ENCODE measurements around the gene PDK2.

The PDK2 gene

DNA sequence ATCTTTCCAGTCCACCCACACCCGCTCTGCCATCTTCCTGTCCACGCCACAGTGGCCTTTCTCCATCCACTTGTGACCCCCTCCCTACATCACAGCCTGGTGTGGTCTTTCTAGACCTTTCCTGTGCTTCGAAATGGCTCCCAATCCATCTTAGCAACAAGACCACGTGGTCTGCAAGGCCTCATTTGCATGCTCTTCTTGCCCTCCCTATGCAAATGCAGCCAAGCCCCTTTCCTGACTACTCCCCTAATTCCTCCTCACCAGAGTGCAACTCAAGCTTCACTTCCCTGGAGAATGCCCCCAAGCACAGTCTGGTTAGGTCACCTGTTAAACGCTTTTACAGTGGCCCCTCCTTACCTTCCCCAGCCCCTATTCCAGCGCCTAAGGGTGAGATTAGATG lies 49.2 kb downstream of the PDK2 start:
- H3K4me3 ChIP-seq (ENCODE audit: control insufficient read depth, low read depth, low read length): no peak overlapping the region
- no peak for DNase-seq (ENCODE audit: low read depth)
- TF ChIP-seq, protein P1, sequence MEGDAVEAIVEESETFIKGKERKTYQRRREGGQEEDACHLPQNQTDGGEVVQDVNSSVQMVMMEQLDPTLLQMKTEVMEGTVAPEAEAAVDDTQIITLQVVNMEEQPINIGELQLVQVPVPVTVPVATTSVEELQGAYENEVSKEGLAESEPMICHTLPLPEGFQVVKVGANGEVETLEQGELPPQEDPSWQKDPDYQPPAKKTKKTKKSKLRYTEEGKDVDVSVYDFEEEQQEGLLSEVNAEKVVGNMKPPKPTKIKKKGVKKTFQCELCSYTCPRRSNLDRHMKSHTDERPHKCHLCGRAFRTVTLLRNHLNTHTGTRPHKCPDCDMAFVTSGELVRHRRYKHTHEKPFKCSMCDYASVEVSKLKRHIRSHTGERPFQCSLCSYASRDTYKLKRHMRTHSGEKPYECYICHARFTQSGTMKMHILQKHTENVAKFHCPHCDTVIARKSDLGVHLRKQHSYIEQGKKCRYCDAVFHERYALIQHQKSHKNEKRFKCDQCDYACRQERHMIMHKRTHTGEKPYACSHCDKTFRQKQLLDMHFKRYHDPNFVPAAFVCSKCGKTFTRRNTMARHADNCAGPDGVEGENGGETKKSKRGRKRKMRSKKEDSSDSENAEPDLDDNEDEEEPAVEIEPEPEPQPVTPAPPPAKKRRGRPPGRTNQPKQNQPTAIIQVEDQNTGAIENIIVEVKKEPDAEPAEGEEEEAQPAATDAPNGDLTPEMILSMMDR (conservative IDR thresholded peaks at IDR 0.05; ENCODE audit: control insufficient read depth, insufficient read depth, low read depth, low read length): no peak

DNA sequence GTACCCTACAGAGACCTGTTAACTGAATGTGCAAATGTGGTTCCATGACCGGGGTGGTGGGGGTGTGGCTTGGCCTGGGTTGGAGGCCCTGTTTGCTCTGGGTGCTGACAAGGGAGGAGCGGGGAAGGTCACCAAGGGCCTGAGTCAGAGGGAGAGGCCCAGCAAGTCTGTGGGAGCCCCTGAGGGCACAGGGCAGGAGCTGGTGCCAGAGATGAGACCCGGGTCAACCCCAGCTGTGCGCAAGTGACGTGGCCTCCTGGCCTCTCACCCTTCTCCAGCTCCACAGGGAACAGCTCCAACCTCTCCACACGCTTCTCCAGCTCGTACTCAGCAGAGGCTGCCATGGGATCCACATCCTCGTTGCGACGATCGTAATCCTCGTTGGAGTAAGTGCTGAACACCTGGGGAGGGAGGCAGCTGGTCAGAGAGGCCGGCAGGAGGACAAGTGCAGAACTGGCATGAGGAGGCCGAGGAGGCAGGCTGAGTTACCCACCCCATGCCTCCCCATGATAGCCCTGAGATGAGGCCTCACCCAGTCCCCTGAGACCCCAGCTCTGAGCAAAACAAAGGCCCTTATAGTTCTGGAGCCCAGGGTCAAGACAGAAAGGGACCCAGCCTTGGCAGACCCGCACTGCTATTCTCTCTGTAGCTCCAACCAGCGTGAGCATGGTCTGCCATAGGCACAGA lies 49.8 kb downstream of the PDK2 start:
- peak; percentile 53 for DNase-seq (ENCODE audit: low read depth)
- TF ChIP-seq, protein P1 (conservative IDR thresholded peaks at IDR 0.05; ENCODE audit: control insufficient read depth, insufficient read depth, low read depth, low read length): no peak
- no peak overlapping the region for H3K4me3 ChIP-seq (ENCODE audit: control insufficient read depth, low read depth, low read length)

DNA sequence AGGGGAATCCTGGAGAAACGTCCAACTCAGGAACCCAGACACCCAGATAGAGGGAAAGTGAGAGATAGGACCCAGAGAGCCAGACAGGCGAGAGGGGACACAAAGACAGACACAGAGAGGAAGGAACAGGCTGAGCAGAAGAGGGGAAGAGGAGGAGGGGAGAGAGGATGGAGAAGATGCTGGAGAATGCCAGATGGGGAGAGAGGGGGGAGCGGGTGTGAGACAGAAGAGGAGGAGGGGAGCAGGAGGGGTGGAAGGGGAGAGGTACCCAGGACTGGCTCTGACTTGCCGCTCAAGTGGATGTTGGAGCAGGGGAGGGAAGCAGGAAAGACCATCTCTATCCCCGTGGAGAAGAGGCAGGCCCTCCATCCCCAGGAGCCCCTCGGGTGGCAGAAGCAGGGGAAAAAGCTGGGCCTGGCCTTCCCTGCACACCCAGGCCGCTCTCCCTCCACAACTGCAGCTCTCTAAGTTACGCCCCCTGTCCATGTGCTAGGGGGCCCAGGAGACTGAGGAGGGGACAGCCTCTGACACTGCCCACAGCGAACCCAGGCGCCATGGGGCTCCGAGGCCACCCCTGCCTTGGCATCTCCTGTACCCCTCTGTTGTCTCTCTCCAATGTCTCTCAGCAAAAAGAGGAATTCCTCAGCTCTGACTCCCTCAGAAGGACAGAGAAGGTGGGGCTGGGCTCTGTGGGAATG lies 50.5 kb downstream of the PDK2 start:
- TF ChIP-seq, protein P1 (conservative IDR thresholded peaks at IDR 0.05; ENCODE audit: control insufficient read depth, insufficient read depth, low read depth, low read length): no peak
- DNase-seq (ENCODE audit: low read depth): no peak
- H3K4me3 ChIP-seq (ENCODE audit: control insufficient read depth, low read depth, low read length): no peak overlapping the region

DNA sequence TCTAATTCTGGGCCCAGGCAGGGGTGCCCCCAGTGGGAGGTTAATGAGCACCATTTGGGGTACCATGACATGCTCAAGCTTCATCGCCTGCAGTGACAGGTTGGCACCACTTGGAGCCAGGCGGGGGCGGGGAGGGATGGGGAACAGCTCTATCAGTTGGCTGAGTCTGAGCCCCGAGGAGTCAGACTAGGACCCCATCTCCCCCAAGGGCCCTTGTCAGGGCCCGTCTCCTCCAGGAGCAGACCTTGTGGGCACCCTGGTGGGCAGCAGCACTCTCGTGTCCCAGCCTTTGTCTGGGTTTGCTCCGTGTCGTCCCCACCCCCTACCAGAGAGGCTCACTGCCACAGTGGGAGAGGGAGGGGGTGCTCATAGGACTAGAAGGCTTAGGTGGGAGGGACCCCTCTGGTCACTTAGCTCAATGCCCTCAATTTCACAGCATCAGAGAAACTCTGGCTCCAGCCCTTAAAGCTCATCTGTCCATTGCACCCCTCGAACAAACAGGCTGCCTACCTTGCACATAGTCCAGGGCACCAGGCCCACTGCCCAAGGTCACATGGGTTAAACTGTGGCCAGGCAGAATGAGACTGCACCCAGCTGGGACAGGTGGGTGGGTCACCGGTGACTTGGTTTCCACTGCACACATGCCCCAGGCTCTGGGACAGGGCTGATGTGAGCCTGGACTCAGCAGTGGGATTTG lies 51.2 kb downstream of the PDK2 start:
- no peak for DNase-seq (ENCODE audit: low read depth)
- H3K4me3 ChIP-seq (ENCODE audit: control insufficient read depth, low read depth, low read length): peak overlapping the region; percentile 77
- TF ChIP-seq, protein P1 (conservative IDR thresholded peaks at IDR 0.05; ENCODE audit: control insufficient read depth, insufficient read depth, low read depth, low read length): no peak

DNA sequence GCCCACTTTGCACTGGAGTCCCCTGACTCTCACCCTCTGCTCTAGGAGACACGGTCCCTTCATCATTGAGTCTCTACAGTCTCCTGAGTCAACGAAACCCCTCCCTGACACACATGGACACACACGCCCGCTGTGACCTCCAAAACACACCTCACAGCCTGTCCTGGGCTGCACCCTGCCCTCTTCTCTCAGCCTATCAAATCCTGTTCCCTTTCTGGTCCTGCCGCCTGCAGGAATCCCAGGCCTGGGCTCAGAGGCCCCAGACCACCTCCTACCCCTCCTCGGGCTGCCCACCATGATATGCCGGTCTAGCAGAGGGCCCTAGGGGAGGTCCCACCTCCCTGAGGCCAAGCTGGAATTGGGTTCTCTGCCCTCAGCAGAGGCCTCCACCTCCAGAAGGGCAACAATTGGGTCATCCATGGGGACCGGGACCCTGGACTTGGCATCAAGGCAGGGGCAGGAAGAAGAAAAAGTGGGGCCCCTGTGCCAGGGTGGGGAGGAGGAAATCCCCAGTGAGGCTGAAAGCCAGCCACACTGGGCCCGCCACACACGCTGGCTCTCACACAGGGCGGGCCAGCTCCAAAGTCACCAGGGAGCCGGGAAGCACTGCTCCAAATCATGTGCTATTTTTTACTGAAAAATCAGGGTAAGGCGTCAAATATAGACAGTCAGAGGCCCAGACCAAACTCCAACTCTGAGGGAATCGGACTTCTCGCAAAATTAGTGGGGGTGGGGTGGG lies 51.9 kb downstream of the PDK2 start:
- DNase-seq (ENCODE audit: low read depth): no peak
- TF ChIP-seq, protein P1 (conservative IDR thresholded peaks at IDR 0.05; ENCODE audit: control insufficient read depth, insufficient read depth, low read depth, low read length): no peak
- peak overlapping the region; percentile 77 for H3K4me3 ChIP-seq (ENCODE audit: control insufficient read depth, low read depth, low read length)

DNA sequence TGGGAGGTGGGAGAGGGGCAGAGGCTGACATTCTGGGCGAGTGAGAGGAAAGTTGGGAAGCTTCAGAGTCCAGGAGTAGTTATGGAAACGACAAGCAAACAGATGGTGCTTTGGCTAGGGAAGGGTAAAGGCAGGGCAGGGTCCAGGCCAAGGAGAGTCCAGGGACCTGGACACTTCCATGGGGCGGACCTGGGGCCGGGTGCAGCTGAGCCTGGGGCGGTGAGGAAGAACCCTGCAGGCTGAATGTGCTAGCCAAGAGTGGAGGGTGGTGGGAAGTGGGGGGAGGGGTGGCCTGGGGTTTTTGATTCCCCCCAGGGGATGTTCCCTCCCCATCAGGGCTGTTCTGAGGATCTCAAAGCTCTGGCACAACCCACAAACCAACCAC lies 52.7 kb downstream of the PDK2 start:
- TF ChIP-seq, protein P1 (conservative IDR thresholded peaks at IDR 0.05; ENCODE audit: control insufficient read depth, insufficient read depth, low read depth, low read length): no peak
- peak overlapping the region; percentile 77 for H3K4me3 ChIP-seq (ENCODE audit: control insufficient read depth, low read depth, low read length)
- DNase-seq (ENCODE audit: low read depth): no peak

Measured in fibroblast of mammary gland (primary cell).